ENCODE data around the gene NCOA3.
A peak's percentile ranks its signal among the peaks of the same experiment; 100 is the strongest.

The NCOA3 gene

GRCh38 chr20:47454298-47455132, 47.2 kb upstream of the NCOA3 start:
- TF ChIP-seq RAD21 (IDR thresholded peaks at IDR 0.05; ENCODE audit: low read depth): no peak
- peak; percentile 93 for TF ChIP-seq CEBPB (IDR thresholded peaks at IDR 0.05)
- no peak for TF ChIP-seq EGR1 (IDR thresholded peaks at IDR 0.05)
- no peak for TF ChIP-seq EP300 (IDR thresholded peaks at IDR 0.05; ENCODE audit: borderline replicate concordance)
- peak; percentile 67 for TF ChIP-seq TEAD4 (IDR thresholded peaks at IDR 0.05)
- no peak for TF ChIP-seq ZBTB7A (IDR thresholded peaks at IDR 0.05; ENCODE audit: low read depth)
- no peak for TF ChIP-seq CREB1 (IDR thresholded peaks at IDR 0.05; ENCODE audit: low read depth)
- no peak for TF ChIP-seq TCF12 (IDR thresholded peaks at IDR 0.05; ENCODE audit: low read depth)
- TF ChIP-seq MAX (IDR thresholded peaks at IDR 0.05): no peak

- TF ChIP-seq CREB1 (IDR thresholded peaks at IDR 0.05; ENCODE audit: low read depth) (no peak), FOXM1 (IDR thresholded peaks at IDR 0.05; ENCODE audit: borderline replicate concordance, low read depth) (no peak), TCF12 (IDR thresholded peaks at IDR 0.05; ENCODE audit: low read depth) (no peak), CEBPB (IDR thresholded peaks at IDR 0.05) (0 out of 2 replicates have a peak, but pooled peaks have one; percentile 16), TEAD4 (IDR thresholded peaks at IDR 0.05) (no peak)
These were observed 46.3 kb upstream of the NCOA3 start for GRCh38 chr20:47455133-47456040.

- TF ChIP-seq YY1 (IDR thresholded peaks at IDR 0.05; ENCODE audit: low read depth) (no peak), TAF1 (IDR thresholded peaks at IDR 0.05; ENCODE audit: low read depth) (no peak), EP300 (IDR thresholded peaks at IDR 0.05; ENCODE audit: borderline replicate concordance) (no peak), FOXM1 (IDR thresholded peaks at IDR 0.05; ENCODE audit: borderline replicate concordance, low read depth) (no peak), TEAD4 (IDR thresholded peaks at IDR 0.05) (no peak), NFIC (IDR thresholded peaks at IDR 0.05) (no peak), TCF12 (IDR thresholded peaks at IDR 0.05; ENCODE audit: low read depth) (no peak)
These were observed 45.6 kb upstream of the NCOA3 start for GRCh38 chr20:47456041-47456537.

GRCh38 chr20:47456952-47457724, 44.5 kb upstream of the NCOA3 start:
- TF ChIP-seq USF1 (IDR thresholded peaks at IDR 0.05): no peak
- no peak for TF ChIP-seq RAD21 (IDR thresholded peaks at IDR 0.05; ENCODE audit: low read depth)
- no peak for TF ChIP-seq FOXM1 (IDR thresholded peaks at IDR 0.05; ENCODE audit: borderline replicate concordance, low read depth)
- no peak for TF ChIP-seq TEAD4 (IDR thresholded peaks at IDR 0.05)
- no peak for TF ChIP-seq YY1 (IDR thresholded peaks at IDR 0.05; ENCODE audit: low read depth)
- TF ChIP-seq TAF1 (IDR thresholded peaks at IDR 0.05; ENCODE audit: low read depth): no peak
- no peak for TF ChIP-seq CEBPB (IDR thresholded peaks at IDR 0.05)
- no peak for TF ChIP-seq MAX (IDR thresholded peaks at IDR 0.05)
- TF ChIP-seq REST (IDR thresholded peaks at IDR 0.05; ENCODE audit: low read depth): no peak
- no peak for TF ChIP-seq ZBTB7A (IDR thresholded peaks at IDR 0.05; ENCODE audit: low read depth)
- no peak for TF ChIP-seq TCF12 (IDR thresholded peaks at IDR 0.05; ENCODE audit: low read depth)
- no peak for TF ChIP-seq EGR1 (IDR thresholded peaks at IDR 0.05)
- no peak for TF ChIP-seq CREB1 (IDR thresholded peaks at IDR 0.05; ENCODE audit: low read depth)
- TF ChIP-seq EP300 (IDR thresholded peaks at IDR 0.05; ENCODE audit: borderline replicate concordance): no peak
- no peak for TF ChIP-seq NFIC (IDR thresholded peaks at IDR 0.05)

- no peak for TF ChIP-seq EP300 (IDR thresholded peaks at IDR 0.05; ENCODE audit: borderline replicate concordance)
- no peak for TF ChIP-seq RAD21 (IDR thresholded peaks at IDR 0.05; ENCODE audit: low read depth)
- no peak for TF ChIP-seq MAX (IDR thresholded peaks at IDR 0.05)
- TF ChIP-seq FOXM1 (IDR thresholded peaks at IDR 0.05; ENCODE audit: borderline replicate concordance, low read depth): no peak
- no peak for TF ChIP-seq CREB1 (IDR thresholded peaks at IDR 0.05; ENCODE audit: low read depth)
- no peak for TF ChIP-seq YY1 (IDR thresholded peaks at IDR 0.05; ENCODE audit: low read depth)
- no peak for TF ChIP-seq CEBPB (IDR thresholded peaks at IDR 0.05)
- TF ChIP-seq TEAD4 (IDR thresholded peaks at IDR 0.05): no peak
- no peak for TF ChIP-seq TCF12 (IDR thresholded peaks at IDR 0.05; ENCODE audit: low read depth)
- TF ChIP-seq TAF1 (IDR thresholded peaks at IDR 0.05; ENCODE audit: low read depth): no peak
- no peak for TF ChIP-seq REST (IDR thresholded peaks at IDR 0.05; ENCODE audit: low read depth)
- no peak for TF ChIP-seq NFIC (IDR thresholded peaks at IDR 0.05)
- no peak for TF ChIP-seq EGR1 (IDR thresholded peaks at IDR 0.05)
- no peak for TF ChIP-seq USF1 (IDR thresholded peaks at IDR 0.05)
- no peak for TF ChIP-seq ZBTB7A (IDR thresholded peaks at IDR 0.05; ENCODE audit: low read depth)
These were observed 42.2 kb upstream of the NCOA3 start for GRCh38 chr20:47459344-47460073.

All from Ishikawa (cell line).